Measurements from ENCODE around the gene ZNF610.
A peak's percentile ranks its signal among the peaks of the same experiment; 100 is the strongest.
"Not testable (repeated sequence)": the region's sequence is repeated elsewhere in the genome, so short reads cannot be mapped to it uniquely, and the experiment has no call there.

ZNF610 gene

GRCh38 chr19:52336117-52336790, at the start of gene ZNF610:
ZNF610 (plus strand) TSS chr19:52336243; CDS start chr19:52349173, 12,930 bp downstream.
- peak; percentile 86 for DNase-seq

DNA sequence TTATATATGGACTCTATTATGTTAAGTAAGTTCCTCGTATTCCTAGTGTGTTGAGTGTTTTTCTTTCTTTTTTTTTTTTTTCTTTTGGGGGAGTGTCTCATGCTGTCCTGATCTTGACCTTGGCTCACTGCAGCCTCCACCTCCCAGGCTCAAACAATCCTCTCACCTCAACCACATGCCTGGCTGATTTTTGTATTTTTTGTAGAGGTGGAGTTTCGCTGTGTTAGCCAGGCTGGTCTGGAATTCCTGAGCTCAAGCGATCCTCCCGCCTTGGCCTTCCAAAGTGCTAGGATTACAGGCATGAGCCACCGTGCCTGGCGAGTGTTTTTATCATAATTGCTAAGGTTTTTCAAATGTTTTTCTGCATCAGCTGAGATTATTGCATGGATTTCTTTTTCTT, 49.8 kb upstream of the ZNF610 start:
- DNase-seq: no peak

DNA sequence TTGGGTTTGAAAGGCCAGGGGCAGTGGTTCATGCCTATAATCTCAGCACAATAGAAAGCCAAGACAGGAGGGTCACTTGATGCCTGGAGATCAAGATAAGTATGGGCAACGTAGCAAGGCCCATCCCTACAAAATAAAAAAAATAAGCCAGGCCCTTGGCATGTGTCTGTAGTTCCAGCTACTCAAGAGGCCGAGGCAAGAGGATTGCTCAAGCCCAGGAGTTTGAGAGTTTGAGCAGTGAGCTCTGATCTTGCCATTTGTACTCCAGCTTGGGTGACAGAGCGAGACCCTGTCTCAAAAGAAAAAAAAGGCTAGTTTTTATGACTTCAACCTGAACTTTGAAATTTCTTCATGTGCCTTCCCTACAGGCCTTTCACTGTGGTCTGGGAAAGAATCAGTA, 44.3 kb upstream of the ZNF610 start:
- no peak for DNase-seq

DNA sequence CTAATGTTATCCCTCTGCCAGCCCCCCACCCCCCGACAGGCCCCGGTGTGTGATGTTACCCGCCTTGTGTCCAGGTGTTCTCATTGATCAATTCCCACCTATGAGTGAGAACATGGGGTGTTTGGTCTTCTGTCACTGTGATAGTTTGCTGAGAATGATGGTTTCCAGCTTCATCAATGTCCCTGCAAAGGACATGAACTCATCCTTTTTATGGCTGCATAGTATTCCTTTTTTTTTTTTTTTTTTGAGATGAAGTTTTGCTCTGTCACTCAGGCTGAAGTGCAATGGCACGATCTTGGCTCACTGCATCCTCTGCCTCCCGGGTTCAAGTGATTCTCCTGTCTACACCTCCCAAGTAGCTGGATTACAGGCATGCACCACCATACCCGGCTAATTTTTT, 43.1 kb upstream of the ZNF610 start:
- not testable (repeated sequence) for DNase-seq

- no peak for DNase-seq
These were observed 39.7 kb upstream of the ZNF610 start for GRCh38 chr19:52296400-52296772.

DNA sequence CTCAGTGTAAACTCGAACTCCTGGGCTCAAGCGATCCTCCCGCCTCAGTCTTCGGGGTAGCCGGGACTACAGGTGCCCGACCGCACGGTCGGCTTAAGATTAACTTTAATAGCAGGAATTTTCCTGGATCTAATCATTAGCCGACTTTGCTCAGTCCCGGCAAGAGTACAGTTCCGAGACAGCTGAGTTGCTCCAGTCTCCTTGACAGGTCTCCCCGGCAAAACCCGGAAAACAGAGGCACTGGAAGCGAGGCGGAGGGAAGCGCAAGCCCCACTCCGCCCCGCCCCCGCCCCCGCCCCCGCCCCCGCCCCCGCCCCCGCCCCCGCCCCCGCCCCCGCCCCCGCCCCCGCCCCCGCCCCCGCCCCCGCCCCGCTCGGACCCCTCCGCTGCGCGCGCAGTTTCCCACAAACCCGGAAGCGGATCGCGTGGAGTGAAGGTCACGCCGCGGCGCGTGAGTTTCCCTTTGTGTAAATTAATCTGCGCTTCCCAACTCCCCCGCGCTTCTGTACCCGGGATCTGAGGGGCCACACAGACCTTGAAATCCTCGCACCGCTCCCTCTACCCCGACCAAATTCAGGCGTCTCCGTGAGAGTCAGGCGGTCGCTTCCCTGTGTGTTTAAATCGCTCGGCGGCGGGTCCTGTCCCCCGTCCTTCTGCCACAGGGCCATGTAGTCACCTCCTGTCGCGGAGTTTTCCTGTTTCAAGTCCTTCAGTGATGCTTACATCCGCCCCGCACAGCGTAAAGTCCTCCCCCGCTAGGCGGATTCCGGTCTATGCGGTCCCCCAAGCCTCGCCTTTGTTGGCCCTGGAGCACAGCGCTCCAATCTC, 39.1 kb upstream of the ZNF610 start, which contains the start of gene ZNF480:
TSS of gene ZNF480 (plus strand) at position 397 of the 828 bp plus-strand sequence. CDS start 3,244 bp downstream, outside the sequence.
- DNase-seq: peak; percentile 79

- no peak for DNase-seq
These were observed 38.3 kb upstream of the ZNF610 start for GRCh38 chr19:52297601-52298364.

- no peak for DNase-seq
These were observed 28.8 kb upstream of the ZNF610 start for GRCh38 chr19:52307275-52307674.

- no peak for DNase-seq
These were observed 13.6 kb upstream of the ZNF610 start for GRCh38 chr19:52322429-52322828.

- no peak for DNase-seq
These were observed 4.3 kb upstream of the ZNF610 start for GRCh38 chr19:52331757-52332156.

DNA sequence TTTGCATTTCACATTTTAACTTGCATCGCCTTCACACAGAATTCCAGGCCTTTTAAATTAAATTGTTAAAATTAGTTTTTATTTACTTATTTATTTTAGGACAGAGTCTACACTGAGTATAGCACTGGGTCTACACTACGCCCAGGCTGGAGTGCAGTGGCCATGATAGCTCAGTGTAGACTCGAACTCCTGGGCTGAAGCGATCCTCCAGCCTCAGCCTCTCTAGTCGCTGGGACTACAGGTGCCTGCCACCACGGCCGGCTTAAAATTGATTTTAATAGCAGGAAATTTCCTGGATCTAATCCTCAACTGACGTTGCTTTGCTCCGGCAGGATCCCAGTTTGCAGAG, 301 bp upstream of the ZNF610 start:
- DNase-seq: no peak

- no peak for DNase-seq
These were observed 843 bp downstream of the ZNF610 start for GRCh38 chr19:52336791-52337381.

- DNase-seq: not testable (repeated sequence)
These were observed 3.0 kb downstream of the ZNF610 start for GRCh38 chr19:52339022-52339421.

DNA sequence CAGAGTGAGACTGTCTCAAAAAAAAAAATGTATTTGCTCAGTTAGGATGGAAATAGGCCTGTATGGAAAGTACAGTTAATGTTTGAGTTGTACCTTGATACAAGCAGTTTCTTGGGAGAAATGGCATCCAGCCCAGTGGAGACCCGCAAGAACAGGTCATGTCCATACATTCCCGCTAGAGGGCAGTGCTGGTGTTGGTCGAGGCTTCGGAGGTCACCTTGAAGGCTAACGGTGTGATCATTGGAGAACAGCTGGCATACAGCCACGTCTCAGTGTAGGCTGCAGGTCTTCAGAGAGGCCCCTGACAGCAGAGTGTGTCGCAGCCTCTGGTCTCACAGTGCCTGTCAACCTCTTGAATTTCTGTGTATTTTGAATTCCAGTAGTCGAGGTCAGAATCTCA, 7.5 kb downstream of the ZNF610 start:
- no peak for DNase-seq

DNA sequence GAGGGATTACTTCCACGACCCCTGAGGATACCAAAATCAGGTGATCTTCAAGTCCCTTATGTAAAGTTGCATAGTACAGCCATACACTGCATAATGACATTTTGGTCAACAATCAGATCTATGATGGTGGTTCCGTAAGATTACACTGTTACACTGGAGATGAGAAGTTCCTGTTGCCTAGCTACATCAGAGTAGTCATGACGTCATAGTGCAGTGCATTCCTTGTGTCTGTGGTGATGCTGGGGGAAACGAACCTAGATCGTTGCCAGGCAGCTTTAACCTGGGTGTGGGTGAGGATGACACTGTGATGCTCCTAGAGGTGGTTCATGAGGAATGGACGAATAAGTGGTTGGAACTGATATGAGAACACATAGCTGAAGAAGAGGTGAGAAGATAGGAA, 9.1 kb downstream of the ZNF610 start:
- DNase-seq: no peak

- no peak for DNase-seq
These were observed 15.5 kb downstream of the ZNF610 start for GRCh38 chr19:52351512-52351911.

GRCh38 chr19:52366414-52366824, 30.4 kb downstream of the ZNF610 start:
- DNase-seq: no peak

DNA sequence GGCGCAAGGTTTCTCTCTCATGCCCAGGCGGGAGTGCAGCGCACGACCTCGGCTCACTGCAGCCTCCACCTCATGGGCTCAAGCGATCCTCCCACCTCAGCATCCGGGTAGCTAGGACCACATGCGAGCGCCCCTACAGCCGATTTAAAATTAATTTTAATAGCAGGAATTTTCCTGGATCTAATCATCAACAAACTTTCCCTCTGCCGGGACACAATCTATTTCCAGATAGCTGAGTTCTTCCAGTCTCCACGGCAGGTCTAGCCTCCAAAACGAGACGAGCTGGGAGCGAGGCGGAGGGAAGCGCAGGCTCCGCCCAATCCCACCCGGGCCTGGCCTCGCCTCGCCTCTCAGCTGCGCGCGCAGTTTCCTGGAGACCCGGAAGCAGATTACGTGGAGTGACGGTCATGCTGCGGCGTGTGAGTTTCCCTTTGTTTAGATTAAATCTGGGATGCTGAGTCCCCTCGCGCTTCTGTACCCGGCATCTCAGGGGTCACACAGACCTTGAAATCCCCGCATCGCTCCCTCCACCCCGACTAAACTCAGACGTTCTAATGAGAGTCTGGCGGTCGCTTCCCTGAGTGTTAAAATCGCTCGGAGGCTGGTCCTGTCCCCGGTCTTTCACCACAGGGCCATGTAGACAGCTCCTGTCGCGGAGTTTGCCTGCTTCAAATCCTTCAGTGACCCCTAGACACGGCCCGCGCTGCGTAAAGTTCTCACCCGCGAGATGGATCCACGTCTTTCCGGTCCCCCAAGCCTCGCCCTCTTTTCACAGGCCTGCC, 33.7 kb downstream of the ZNF610 start, which contains the start of gene ZNF880:
TSS of gene ZNF880 (plus strand) at position 365 of the 782 bp plus-strand sequence. CDS start at position 408, 43 bp downstream.
- DNase-seq: peak; percentile 83

DNA sequence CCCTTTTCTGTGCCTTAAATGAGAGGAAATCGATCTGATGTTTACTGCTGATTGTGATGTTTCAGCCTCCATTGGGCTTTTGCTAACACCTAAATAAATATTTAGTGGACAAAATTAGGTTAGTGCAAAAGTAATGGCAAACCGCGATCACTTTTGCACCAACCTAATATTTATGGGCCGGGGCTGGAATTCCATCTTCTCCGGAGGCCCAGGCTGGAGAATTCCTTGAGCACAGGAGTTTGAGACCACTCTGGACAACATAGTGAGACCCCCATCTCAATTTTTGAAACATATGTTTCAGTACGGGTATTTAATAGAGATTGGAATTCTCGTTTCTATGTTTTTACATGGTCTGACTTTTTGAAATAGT, 34.3 kb downstream of the ZNF610 start:
- DNase-seq: no peak

- no peak for DNase-seq
These were observed 55.1 kb downstream of the ZNF610 start for GRCh38 chr19:52391135-52391534.

GRCh38 chr19:52397310-52398080, 61.5 kb downstream of the ZNF610 start, which contains the start of gene ZNF528:
ZNF528 (plus strand) TSS chr19:52397849; CDS start chr19:52402014, 4,165 bp downstream.
- peak; percentile 96 for DNase-seq

Measured in MV-4-11 (cell line).